ENCODE measurements around the gene BRCC3. TPM values are rescaled to one million over a fixed set of nuclear protein-coding genes. Genes with fewer than 3 reads are reported as not detected.

The BRCC3 gene
- total RNA-seq, 1 donor from 2014 or later = 18.2 TPM

- DNase-seq = peak; percentile 82
Observed at GRCh38 chrX:155056877-155057792, 14.2 kb upstream of the BRCC3 start.

- DNase-seq = peak; percentile 45
Observed at GRCh38 chrX:155061760-155062159, 9.5 kb upstream of the BRCC3 start.

GRCh38 chrX:155065035-155065734 lies 6.1 kb upstream of the BRCC3 start:
- no peak for DNase-seq

- DNase-seq = no peak
Observed at GRCh38 chrX:155068165-155068564, 3.1 kb upstream of the BRCC3 start.

GRCh38 chrX:155069414-155069813 lies 1.9 kb upstream of the BRCC3 start:
- no peak for DNase-seq

- DNase-seq = peak; percentile 3
Observed at GRCh38 chrX:155070038-155070437, 1.3 kb upstream of the BRCC3 start.

GRCh38 chrX:155070663-155070974 lies 689 bp upstream of the BRCC3 start:
- DNase-seq = no peak

- no peak for DNase-seq
Observed at GRCh38 chrX:155071694-155072280, 479 bp downstream of the BRCC3 start.

GRCh38 chrX:155086202-155086840 lies 15.0 kb downstream of the BRCC3 start:
- peak; percentile 33 for DNase-seq

GRCh38 chrX:155086961-155087735 lies 15.8 kb downstream of the BRCC3 start:
- no peak for DNase-seq

GRCh38 chrX:155094468-155095061 lies 23.3 kb downstream of the BRCC3 start:
- DNase-seq = peak; percentile 12

GRCh38 chrX:155105919-155106318 lies 34.6 kb downstream of the BRCC3 start:
- DNase-seq = no peak

GRCh38 chrX:155108427-155108826 lies 37.1 kb downstream of the BRCC3 start:
- DNase-seq = no peak

GRCh38 chrX:155112171-155112570 lies 40.9 kb downstream of the BRCC3 start:
- no peak for DNase-seq

GRCh38 chrX:155113097-155113496 lies 41.8 kb downstream of the BRCC3 start:
- DNase-seq = no peak

- DNase-seq = no peak
Observed at GRCh38 chrX:155115174-155115819, 44.0 kb downstream of the BRCC3 start.

GRCh38 chrX:155127465-155127864 lies 56.2 kb downstream of the BRCC3 start:
- DNase-seq = no peak

- DNase-seq = no peak
Observed at GRCh38 chrX:155127940-155128339, 56.6 kb downstream of the BRCC3 start.

- no peak for DNase-seq
Observed at GRCh38 chrX:155132110-155132509, 60.8 kb downstream of the BRCC3 start.

- DNase-seq = no peak
Observed at GRCh38 chrX:155134255-155134654, 62.9 kb downstream of the BRCC3 start.

GRCh38 chrX:155143959-155144548 lies 72.7 kb downstream of the BRCC3 start:
- no peak for DNase-seq
